ENCODE measurements around the gene MICAL3. TPM values are rescaled to one million over a fixed set of nuclear protein-coding genes. Genes with fewer than 3 reads are reported as not detected.

The MICAL3 gene
- total and polyA plus RNA-seq, 9 of the 15 experiments (the other 6 are each of a cell fraction or from before 2014, with no cell fraction given) = 0.53 to 32.1 (median 12.3) TPM

- TF ChIP-seq ETV6 (IDR thresholded peaks at IDR 0.05; ENCODE audit: borderline replicate concordance in 1 of 2, low read depth in 2 of 2, low read length in 1 of 2) (peak; percentile 44 to 55; a peak in 2 of 4 replicates), ETV6 (CRISPR knock-in tag; IDR thresholded peaks at IDR 0.05; ENCODE audit: borderline replicate concordance) (no peak), ZNF3 (CRISPR knock-in tag; IDR thresholded peaks at IDR 0.05) (no peak), HNRNPH1 (optimal IDR thresholded peaks at IDR 0.05; ENCODE audit: low read depth, low read length) (no peak), NRF1 (conservative IDR thresholded peaks at IDR 0.05 in 1 of 2, IDR thresholded peaks at IDR 0.05 in 1 of 2) (peak; percentile 70 to 76), CBX5 (IDR thresholded peaks at IDR 0.05; ENCODE audit: borderline replicate concordance, low read depth) (peak; percentile 61; the same call in 1 of the 2 replicates), DPF2 (IDR thresholded peaks at IDR 0.05) (peak; percentile 99), SP2 (IDR thresholded peaks at IDR 0.05; ENCODE audit: extremely low read depth, low read depth, low read length, poor library complexity, severe bottlenecking) (no peak), TAL1 (IDR thresholded peaks at IDR 0.05) (peak; percentile 98), STAG1 (CRISPR knock-in tag; IDR thresholded peaks at IDR 0.05; ENCODE audit: borderline replicate concordance) (no peak), HOXB6 (CRISPR knock-in tag; IDR thresholded peaks at IDR 0.05; ENCODE audit: borderline replicate concordance) (no peak), ZNF121 (CRISPR knock-in tag; conservative IDR thresholded peaks at IDR 0.05) (no peak), FOXO4 (CRISPR knock-in tag; IDR thresholded peaks at IDR 0.05) (peak; percentile 22; the same call in 1 of the 2 replicates), TCF15 (CRISPR knock-in tag; IDR thresholded peaks at IDR 0.05) (no peak), TAF7 (tag; IDR thresholded peaks at IDR 0.05) (no peak), NCOA4 (IDR thresholded peaks at IDR 0.05; ENCODE audit: partially characterized antibody) (no peak), HLTF (IDR thresholded peaks at IDR 0.05) (peak; percentile 99), NFIC (IDR thresholded peaks at IDR 0.05) (peak; percentile 97), STAT5B (CRISPR knock-in tag; IDR thresholded peaks at IDR 0.05) (no peak), GATAD2A (IDR thresholded peaks at IDR 0.05) (peak; percentile 98), RBM25 (IDR thresholded peaks at IDR 0.05; ENCODE audit: low read depth, low read length, severe bottlenecking) (no peak), EHMT2 (IDR thresholded peaks at IDR 0.05) (no peak)
- TF ChIP-seq, protein P1, sequence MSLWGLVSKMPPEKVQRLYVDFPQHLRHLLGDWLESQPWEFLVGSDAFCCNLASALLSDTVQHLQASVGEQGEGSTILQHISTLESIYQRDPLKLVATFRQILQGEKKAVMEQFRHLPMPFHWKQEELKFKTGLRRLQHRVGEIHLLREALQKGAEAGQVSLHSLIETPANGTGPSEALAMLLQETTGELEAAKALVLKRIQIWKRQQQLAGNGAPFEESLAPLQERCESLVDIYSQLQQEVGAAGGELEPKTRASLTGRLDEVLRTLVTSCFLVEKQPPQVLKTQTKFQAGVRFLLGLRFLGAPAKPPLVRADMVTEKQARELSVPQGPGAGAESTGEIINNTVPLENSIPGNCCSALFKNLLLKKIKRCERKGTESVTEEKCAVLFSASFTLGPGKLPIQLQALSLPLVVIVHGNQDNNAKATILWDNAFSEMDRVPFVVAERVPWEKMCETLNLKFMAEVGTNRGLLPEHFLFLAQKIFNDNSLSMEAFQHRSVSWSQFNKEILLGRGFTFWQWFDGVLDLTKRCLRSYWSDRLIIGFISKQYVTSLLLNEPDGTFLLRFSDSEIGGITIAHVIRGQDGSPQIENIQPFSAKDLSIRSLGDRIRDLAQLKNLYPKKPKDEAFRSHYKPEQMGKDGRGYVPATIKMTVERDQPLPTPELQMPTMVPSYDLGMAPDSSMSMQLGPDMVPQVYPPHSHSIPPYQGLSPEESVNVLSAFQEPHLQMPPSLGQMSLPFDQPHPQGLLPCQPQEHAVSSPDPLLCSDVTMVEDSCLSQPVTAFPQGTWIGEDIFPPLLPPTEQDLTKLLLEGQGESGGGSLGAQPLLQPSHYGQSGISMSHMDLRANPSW (CRISPR knock-in tag; IDR thresholded peaks at IDR 0.05) = peak; percentile 58; the same call in 1 of the 2 replicates
- TF ChIP-seq, protein P2, sequence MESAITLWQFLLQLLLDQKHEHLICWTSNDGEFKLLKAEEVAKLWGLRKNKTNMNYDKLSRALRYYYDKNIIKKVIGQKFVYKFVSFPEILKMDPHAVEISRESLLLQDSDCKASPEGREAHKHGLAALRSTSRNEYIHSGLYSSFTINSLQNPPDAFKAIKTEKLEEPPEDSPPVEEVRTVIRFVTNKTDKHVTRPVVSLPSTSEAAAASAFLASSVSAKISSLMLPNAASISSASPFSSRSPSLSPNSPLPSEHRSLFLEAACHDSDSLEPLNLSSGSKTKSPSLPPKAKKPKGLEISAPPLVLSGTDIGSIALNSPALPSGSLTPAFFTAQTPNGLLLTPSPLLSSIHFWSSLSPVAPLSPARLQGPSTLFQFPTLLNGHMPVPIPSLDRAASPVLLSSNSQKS (CRISPR knock-in tag; IDR thresholded peaks at IDR 0.05) = no peak
- TF ChIP-seq, protein P3, sequence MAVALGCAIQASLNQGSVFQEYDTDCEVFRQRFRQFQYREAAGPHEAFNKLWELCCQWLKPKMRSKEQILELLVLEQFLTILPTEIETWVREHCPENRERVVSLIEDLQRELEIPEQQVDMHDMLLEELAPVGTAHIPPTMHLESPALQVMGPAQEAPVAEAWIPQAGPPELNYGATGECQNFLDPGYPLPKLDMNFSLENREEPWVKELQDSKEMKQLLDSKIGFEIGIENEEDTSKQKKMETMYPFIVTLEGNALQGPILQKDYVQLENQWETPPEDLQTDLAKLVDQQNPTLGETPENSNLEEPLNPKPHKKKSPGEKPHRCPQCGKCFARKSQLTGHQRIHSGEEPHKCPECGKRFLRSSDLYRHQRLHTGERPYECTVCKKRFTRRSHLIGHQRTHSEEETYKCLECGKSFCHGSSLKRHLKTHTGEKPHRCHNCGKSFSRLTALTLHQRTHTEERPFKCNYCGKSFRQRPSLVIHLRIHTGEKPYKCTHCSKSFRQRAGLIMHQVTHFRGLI (CRISPR knock-in tag; IDR thresholded peaks at IDR 0.05) = no peak
Measured at GRCh38 chr22:17980638-17981051, 43.7 kb downstream of the MICAL3 start (continued).

Data from K562 (cell line).